WERI-Rb-1 (cell line): ENCODE data around the gene ZNF469.

Experiments
- DNase-seq: peaks from one replicate; pipeline ENCODE4 v3.0.0-alpha.2; 2020
- H3K27ac ChIP-seq: fragments of 250-450 bp; sonication (Bioruptor Pico); 2 replicates; pipeline ENCODE4 v1.5.1; 2020; ENCODE audit warnings: mild to moderate bottlenecking, moderate library complexity
- H3K27me3 ChIP-seq: fragments of 250-450 bp; sonication (Bioruptor Pico); 2 replicates; pipeline ENCODE4 v1.5.1; 2021; ENCODE audit warnings: mild to moderate bottlenecking, low read depth, moderate library complexity; ENCODE audit not compliant: insufficient read depth, severe bottlenecking
- H3K36me3 ChIP-seq: fragments of 250-450 bp; sonication (Bioruptor Pico); 2 replicates; pipeline ENCODE4 v1.5.1; 2020; ENCODE audit warnings: mild to moderate bottlenecking, moderate library complexity
- H3K4me3 ChIP-seq: 2 replicates; pipeline ENCODE4 v1.5.1; 2011; ENCODE audit warnings: low read depth, mild to moderate bottlenecking, control low read depth, low read length
- H3K9me3 ChIP-seq: fragments of 250-450 bp; sonication (Bioruptor Pico); 2 replicates; pipeline ENCODE4 v1.5.1; 2021; ENCODE audit warnings: mild to moderate bottlenecking, moderate library complexity; ENCODE audit not compliant: severe bottlenecking
- TF ChIP-seq, protein P1 (sequence below): IDR thresholded peaks from 2 replicates; pipeline ENCODE4 v1.5.1; 2011; ENCODE audit warnings: low read depth, mild to moderate bottlenecking, control low read depth, inconsistent platforms, low read length

ZNF469 gene

GRCh38 chr16:88413631-88414030 lies 30.9 kb downstream of the ZNF469 start:
- Histone ChIP-seq H3K27ac (no peak overlapping the region), H3K4me3 (no peak overlapping the region), H3K27me3 (no peaks in the 10 kb centered on the region), H3K36me3 (no peaks in the 10 kb centered on the region), H3K9me3 (no peaks in the 10 kb centered on the region)
- no peak for DNase-seq
- TF ChIP-seq, protein P1, sequence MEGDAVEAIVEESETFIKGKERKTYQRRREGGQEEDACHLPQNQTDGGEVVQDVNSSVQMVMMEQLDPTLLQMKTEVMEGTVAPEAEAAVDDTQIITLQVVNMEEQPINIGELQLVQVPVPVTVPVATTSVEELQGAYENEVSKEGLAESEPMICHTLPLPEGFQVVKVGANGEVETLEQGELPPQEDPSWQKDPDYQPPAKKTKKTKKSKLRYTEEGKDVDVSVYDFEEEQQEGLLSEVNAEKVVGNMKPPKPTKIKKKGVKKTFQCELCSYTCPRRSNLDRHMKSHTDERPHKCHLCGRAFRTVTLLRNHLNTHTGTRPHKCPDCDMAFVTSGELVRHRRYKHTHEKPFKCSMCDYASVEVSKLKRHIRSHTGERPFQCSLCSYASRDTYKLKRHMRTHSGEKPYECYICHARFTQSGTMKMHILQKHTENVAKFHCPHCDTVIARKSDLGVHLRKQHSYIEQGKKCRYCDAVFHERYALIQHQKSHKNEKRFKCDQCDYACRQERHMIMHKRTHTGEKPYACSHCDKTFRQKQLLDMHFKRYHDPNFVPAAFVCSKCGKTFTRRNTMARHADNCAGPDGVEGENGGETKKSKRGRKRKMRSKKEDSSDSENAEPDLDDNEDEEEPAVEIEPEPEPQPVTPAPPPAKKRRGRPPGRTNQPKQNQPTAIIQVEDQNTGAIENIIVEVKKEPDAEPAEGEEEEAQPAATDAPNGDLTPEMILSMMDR, result no peak

- DNase-seq, result no peak
- TF ChIP-seq, protein P1, result no peak
- Histone ChIP-seq H3K4me3 (no peak overlapping the region), H3K9me3 (no peaks in the 10 kb centered on the region), H3K27ac (no peak overlapping the region), H3K27me3 (no peaks in the 10 kb centered on the region), H3K36me3 (no peaks in the 10 kb centered on the region)
Measured at GRCh38 chr16:88414521-88415380, 32.0 kb downstream of the ZNF469 start.

DNA sequence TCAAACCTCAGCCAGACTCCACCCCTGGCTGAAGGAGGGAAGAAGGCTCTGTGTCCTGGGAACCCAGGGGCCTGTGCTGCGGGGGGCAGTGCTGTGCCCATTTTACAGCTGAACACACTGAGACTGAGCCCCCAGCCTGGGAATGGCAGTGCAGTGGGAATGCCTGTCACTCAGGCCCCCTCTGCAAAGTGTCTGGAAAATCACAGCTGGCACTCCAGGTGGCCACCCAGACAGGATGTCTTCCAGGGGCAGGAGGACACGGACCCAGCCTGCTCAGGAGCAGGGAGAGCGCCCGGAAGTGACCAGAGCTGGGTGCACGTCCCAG lies 32.6 kb downstream of the ZNF469 start:
- Histone ChIP-seq H3K27ac (no peak overlapping the region), H3K4me3 (no peak overlapping the region), H3K27me3 (no peaks in the 10 kb centered on the region), H3K36me3 (no peaks in the 10 kb centered on the region), H3K9me3 (no peaks in the 10 kb centered on the region)
- TF ChIP-seq, protein P1, result no peak
- no peak for DNase-seq

DNA sequence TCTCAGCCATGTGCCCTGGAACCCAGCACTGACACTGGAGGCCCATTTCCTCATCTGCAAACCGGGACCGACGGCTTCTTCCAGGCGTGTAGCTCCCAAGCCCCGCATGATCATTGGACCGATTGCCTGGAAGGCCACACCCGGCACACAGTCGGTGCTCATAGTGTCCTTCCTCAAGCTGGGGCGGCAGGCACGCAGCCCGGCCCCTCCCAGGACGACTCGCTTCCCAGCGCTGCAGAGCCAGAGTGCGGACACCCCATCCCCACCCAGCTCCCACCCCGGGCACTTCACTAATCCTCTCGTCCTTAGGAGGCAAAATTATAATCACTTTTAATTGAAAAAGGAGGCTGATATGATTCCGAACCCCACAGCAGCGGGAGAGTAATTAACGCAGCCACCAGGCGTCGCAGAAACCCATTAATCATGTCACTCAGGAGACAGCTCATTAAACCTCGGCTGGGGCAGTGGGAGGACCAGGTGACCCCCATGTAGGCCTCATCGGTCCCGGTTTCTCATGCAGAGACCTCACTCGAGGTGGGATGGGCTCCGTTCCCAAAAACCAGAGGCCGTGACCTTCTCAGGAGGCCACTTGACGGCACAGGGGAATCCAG lies 33.1 kb downstream of the ZNF469 start:
- Histone ChIP-seq H3K4me3 (no peak overlapping the region), H3K27ac (no peak overlapping the region), H3K27me3 (no peaks in the 10 kb centered on the region), H3K9me3 (no peaks in the 10 kb centered on the region), H3K36me3 (no peaks in the 10 kb centered on the region)
- DNase-seq, result peak; percentile 14
- TF ChIP-seq, protein P1, result no peak

DNA sequence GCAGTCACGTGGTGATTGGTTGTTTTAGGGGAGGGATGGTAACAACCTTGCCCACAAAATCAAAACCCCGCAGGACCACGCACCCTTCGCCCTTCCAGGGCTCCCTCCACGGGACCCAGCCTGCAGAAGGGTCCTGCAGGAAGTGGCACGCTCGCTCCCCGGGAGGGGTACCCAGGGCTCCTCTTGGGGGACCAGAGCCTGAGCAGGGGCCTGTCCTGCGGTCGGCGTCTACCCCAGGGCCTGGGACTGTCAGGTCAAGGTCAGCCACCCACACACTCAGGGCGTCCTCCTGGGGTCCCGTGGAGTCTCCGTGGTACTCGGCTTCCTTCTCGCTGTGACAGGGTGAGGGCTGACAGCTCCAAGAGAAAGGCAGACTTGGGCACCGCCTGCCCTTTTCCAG lies 33.9 kb downstream of the ZNF469 start:
- TF ChIP-seq, protein P1, result no peak
- no peaks in the 10 kb centered on the region for H3K36me3 ChIP-seq
- no peak overlapping the region for H3K27ac ChIP-seq
- DNase-seq, result no peak
- H3K27me3 ChIP-seq, result no peaks in the 10 kb centered on the region
- no peak overlapping the region for H3K4me3 ChIP-seq
- H3K9me3 ChIP-seq, result no peaks in the 10 kb centered on the region
